RWPE1 (cell line): Measurements from ENCODE around the gene LMO4.

Experiments used
- CTCF ChIA-PET: fragments of 350-600 bp; sonication (Branson Sonifier 250); formaldehyde crosslinking; extraction: SDS; loops from one replicate; lab custom pipeline; 2021; lab: Yijun Ruan, JAX
- POLR2A ChIA-PET: fragments of 400-600 bp; formaldehyde crosslinking; extraction: SDS; loops from one replicate; lab custom pipeline; 2020; ENCODE audit warnings: antibody characterized with exemption; ENCODE audit not compliant: low non-redundant PET; lab: Yijun Ruan, JAX
- DNase-seq: peaks from one replicate; pipeline ENCODE4 v3.0.0; 2012; ENCODE audit warnings: low spot score
- H3K27ac ChIP-seq: fragments of 450-650 bp; 2 replicates; pipeline ENCODE4 v1.5.1; 2017
- CTCF ChIP-seq: fragments of 450-650 bp; conservative IDR thresholded peaks from 2 replicates; pipeline ENCODE4 v1.5.1; 2017; ENCODE audit warnings: low read depth, mild to moderate bottlenecking

The LMO4 gene

GRCh38 chr1:87394513-87394912 lies 65.8 kb downstream of the LMO4 start:
- POLR2A ChIA-PET, result no interaction called here
- no peak for DNase-seq
- CTCF ChIA-PET, result no interaction called here
- TF ChIP-seq CTCF, result no peak
- no peak overlapping the region for H3K27ac ChIP-seq

GRCh38 chr1:87394982-87395381 lies 66.3 kb downstream of the LMO4 start:
- DNase-seq, result no peak
- H3K27ac ChIP-seq, result no peak overlapping the region
- CTCF ChIA-PET, result no interaction called here
- POLR2A ChIA-PET, result no interaction called here
- TF ChIP-seq CTCF, result no peak
